Kidney (tissue), 14 donors: Measurements from ENCODE around the gene HPDL. TPM values are rescaled to one million over a fixed set of nuclear protein-coding genes. Genes with fewer than 3 reads are reported as not detected.

Source experiments
- DNase-seq, 5 donors: peaks; one replicate each; pipeline ENCODE4 v3.0.0-alpha.2; 2013 to 2020
- FAIRE-seq: peaks from 2 replicates; lab custom pipeline; 2012; peaks lifted over from hg19 to GRCh38; lab: Jason Lieb, UNC
- H3K27ac ChIP-seq, 2 donors: one replicate each; pipeline ENCODE4 v1.7.0; 2013; ENCODE audit warnings: low read depth in 2 of 2, low read length in 2 of 2, inconsistent platforms in 1 of 2
- H3K27me3 ChIP-seq: one replicate; pipeline ENCODE4 v1.7.1; 2013; ENCODE audit warnings: low read length, inconsistent platforms; ENCODE audit not compliant: control insufficient read depth, insufficient read depth
- H3K36me3 ChIP-seq, 3 donors: one replicate each; pipeline versions ENCODE4 v1.7.0 to v1.7.1; 2013; ENCODE audit warnings: low read length in 3 of 3, control low read depth in 1 of 3, inconsistent platforms in 1 of 3; ENCODE audit not compliant: insufficient read depth in 3 of 3, control insufficient read depth in 2 of 3
- H3K4me1 ChIP-seq, 3 donors: one replicate each; pipeline versions ENCODE4 v1.7.0 to v1.7.1; 2013; ENCODE audit warnings: low read length in 3 of 3, inconsistent platforms in 1 of 3, low read depth in 1 of 3; ENCODE audit not compliant: control insufficient read depth in 2 of 3, insufficient read depth in 2 of 3
- H3K4me3 ChIP-seq, 3 donors: one replicate each; pipeline versions ENCODE4 v1.7.0 to v1.8.1; 2013; ENCODE audit warnings: low read length in 3 of 3, control low read depth in 1 of 3, inconsistent platforms in 1 of 3
- H3K9ac ChIP-seq, 3 donors: one replicate each; pipeline versions ENCODE4 v1.7.0 to v1.7.1; 2013; ENCODE audit warnings: low read length in 3 of 3, control low read depth in 1 of 3, inconsistent platforms in 1 of 3
- H3K9me3 ChIP-seq, 3 donors: one replicate each; pipeline versions ENCODE4 v1.7.0 to v1.7.1; 2013; ENCODE audit warnings: low read length in 3 of 3, control low read depth in 1 of 3, inconsistent platforms in 1 of 3; ENCODE audit not compliant: control insufficient read depth in 2 of 3, insufficient read depth in 1 of 3
- CTCF ChIP-seq: IDR thresholded peaks from 3 replicates; pipeline ENCODE4 v1.5.1; 2012; ENCODE audit warnings: mild to moderate bottlenecking, moderate library complexity, borderline replicate concordance; ENCODE audit not compliant: insufficient read depth; ENCODE audit errors: extremely low read depth
- intact Hi-C: fragments of 100-400 bp; cut with DNase I; formaldehyde crosslinking; loops from one replicate; pipeline ENCODE4 v1.11.1; 2022
- polyA plus RNA-seq: library from polyadenylated mRNA; stranded (reverse); fragments of 350-450 nt; fragmentation: Illumina TruSeq; extraction: RNeasy Lipid Tissue Mini Kit (QIAGEN cat#74804); gene quantifications from one replicate; pipeline ENCODE4 v1.2.3, GENCODE V29; 2014; ENCODE audit warnings: low read depth, low replicate concordance; ENCODE audit not compliant: insufficient read depth
- total RNA-seq: library from RNA; stranded (reverse); fragmentation: NEBNext Ultra II Directional; extraction: Animal tissue kit (Norgen Biotek cat#: 25700); gene quantifications from one replicate; pipeline ENCODE4 v1.2.1, GENCODE V29; 2021
- donor health status: control.
- donor health status: control.
- donor health status: control.
- donor health status: control.
- donor health status: control.
- donor health status: DM: yes; HTN: yes; CAD: no.
- donor health status: Normal renal cell carcinoma (clear cell type).

Gene HPDL
- total and polyA plus RNA-seq, 2 donors from 2014 or later, result 0.66 TPM; not detected in 1

- Histone ChIP-seq H3K4me1 (peaks cover 0 to 9% (median 0%) of the 10 kb centered on the region in 3 donors), H3K4me3 (peak overlapping the region in 2 of 3 donors; percentile 55 to 61), H3K9ac (peak overlapping the region in 1 of 3 donors; percentile 31), H3K27me3 (no peaks in the 10 kb centered on the region), H3K27ac (no peak overlapping the region), H3K9me3 (no peaks in the 10 kb centered on the region), H3K36me3 (peaks cover 0 to 6% (median 1%) of the 10 kb centered on the region in 3 donors)
- DNase-seq (no peak), FAIRE-seq (no peak)
- intact Hi-C loops, result no loop called here
- no peak for TF ChIP-seq CTCF
Measured at GRCh38 chr1:45325851-45326506, 716 bp upstream of the HPDL start.

- Histone ChIP-seq H3K9ac (no peak overlapping the region), H3K9me3 (no peaks in the 10 kb centered on the region), H3K4me1 (peaks cover 0 to 9% (median 0%) of the 10 kb centered on the region in 3 donors), H3K4me3 (peak overlapping the region in 1 of 3 donors; percentile 61), H3K27ac (no peak overlapping the region), H3K27me3 (no peaks in the 10 kb centered on the region), H3K36me3 (peaks cover 2 to 19% (median 6%) of the 10 kb centered on the region in 3 donors)
- TF ChIP-seq CTCF, result no peak
- intact Hi-C loops, result no loop called here
- no peak for FAIRE-seq
- peak in 1 of 5 donors; percentile 67 for DNase-seq
Measured at GRCh38 chr1:45327644-45328515, 1.2 kb downstream of the HPDL start.

GRCh38 chr1:45328680-45329079 lies 2.0 kb downstream of the HPDL start:
- DNase-seq, result no peak
- no peak overlapping the region for H3K4me3 ChIP-seq
- no peak for FAIRE-seq
- peaks cover 0 to 9% (median 0%) of the 10 kb centered on the region in 3 donors for H3K4me1 ChIP-seq
- no peaks in the 10 kb centered on the region for H3K9me3 ChIP-seq
- H3K27me3 ChIP-seq, result no peaks in the 10 kb centered on the region
- intact Hi-C loops, result no loop called here
- H3K36me3 ChIP-seq, result peaks cover 2 to 27% (median 11%) of the 10 kb centered on the region in 3 donors
- no peak for TF ChIP-seq CTCF
- H3K9ac ChIP-seq, result no peak overlapping the region
- H3K27ac ChIP-seq, result no peak overlapping the region
